Osteoblast (primary cell): ENCODE measurements around the gene SF3B2. TPM values are rescaled to one million over a fixed set of nuclear protein-coding genes. Genes with fewer than 3 reads are reported as not detected.

Experiments used
- DNase-seq: peaks from one replicate; pipeline ENCODE4 v3.0.0; 2011; ENCODE audit warnings: low spot score, mixed read lengths; ENCODE audit not compliant: insufficient read length; ENCODE audit errors: missing footprints
- H2AFZ ChIP-seq: 2 replicates; pipeline ENCODE4 v1.6.0; 2011; ENCODE audit warnings: mild to moderate bottlenecking, low read length
- H3K27ac ChIP-seq: 2 replicates; pipeline ENCODE4 v1.5.1; 2011; ENCODE audit warnings: mild to moderate bottlenecking, low read depth, low read length, moderate library complexity
- H3K27me3 ChIP-seq: 2 replicates; pipeline ENCODE4 v1.6.0; 2012; ENCODE audit warnings: mild to moderate bottlenecking, control low read depth, inconsistent platforms, low read length, moderate library complexity; ENCODE audit not compliant: insufficient read depth
- H3K36me3 ChIP-seq: 2 replicates; pipeline ENCODE4 v1.5.1; 2011; ENCODE audit warnings: mild to moderate bottlenecking, low read length, control low read depth, moderate library complexity; ENCODE audit not compliant: insufficient read depth
- H3K4me1 ChIP-seq: 2 replicates; pipeline ENCODE4 v1.5.1; 2011; ENCODE audit warnings: mild to moderate bottlenecking, low read length, control low read depth, moderate library complexity; ENCODE audit not compliant: insufficient read depth
- H3K4me2 ChIP-seq: 2 replicates; pipeline ENCODE4 v1.6.0; 2011; ENCODE audit warnings: mild to moderate bottlenecking, low read length; ENCODE audit not compliant: insufficient read depth
- H3K4me3 ChIP-seq: fragments of 200-600 bp; sonication (generic); 3 replicates; pipeline ENCODE4 v1.5.1; 2012; ENCODE audit warnings: mild to moderate bottlenecking, low read length, inconsistent platforms; ENCODE audit not compliant: insufficient read depth
- H3K79me2 ChIP-seq: 2 replicates; pipeline ENCODE4 v1.6.0; 2012; ENCODE audit warnings: mild to moderate bottlenecking, low read length, control low read depth, inconsistent platforms; ENCODE audit not compliant: insufficient read depth
- H3K9me3 ChIP-seq: 2 replicates; pipeline ENCODE4 v1.5.1; 2011; ENCODE audit warnings: low read depth, low read length, control low read depth
- H4K20me1 ChIP-seq: 2 replicates; pipeline ENCODE4 v1.6.0; 2012; ENCODE audit warnings: mild to moderate bottlenecking, low read length, control low read depth; ENCODE audit not compliant: insufficient read depth
- total RNA-seq: library from RNA; depleted of rRNA; stranded (reverse); fragments of >200 nt; gene quantifications from 2 replicates; pipeline ENCODE4 v1.2.3, GENCODE V29; 2012
- TF ChIP-seq, protein P1 (sequence below): IDR thresholded peaks from 2 replicates; pipeline ENCODE4 v1.5.1; 2011; ENCODE audit warnings: mild to moderate bottlenecking, low read depth, low read length, moderate library complexity; ENCODE audit errors: extremely low read depth

The SF3B2 gene
- total RNA-seq, 1 donor = 164 TPM

DNA sequence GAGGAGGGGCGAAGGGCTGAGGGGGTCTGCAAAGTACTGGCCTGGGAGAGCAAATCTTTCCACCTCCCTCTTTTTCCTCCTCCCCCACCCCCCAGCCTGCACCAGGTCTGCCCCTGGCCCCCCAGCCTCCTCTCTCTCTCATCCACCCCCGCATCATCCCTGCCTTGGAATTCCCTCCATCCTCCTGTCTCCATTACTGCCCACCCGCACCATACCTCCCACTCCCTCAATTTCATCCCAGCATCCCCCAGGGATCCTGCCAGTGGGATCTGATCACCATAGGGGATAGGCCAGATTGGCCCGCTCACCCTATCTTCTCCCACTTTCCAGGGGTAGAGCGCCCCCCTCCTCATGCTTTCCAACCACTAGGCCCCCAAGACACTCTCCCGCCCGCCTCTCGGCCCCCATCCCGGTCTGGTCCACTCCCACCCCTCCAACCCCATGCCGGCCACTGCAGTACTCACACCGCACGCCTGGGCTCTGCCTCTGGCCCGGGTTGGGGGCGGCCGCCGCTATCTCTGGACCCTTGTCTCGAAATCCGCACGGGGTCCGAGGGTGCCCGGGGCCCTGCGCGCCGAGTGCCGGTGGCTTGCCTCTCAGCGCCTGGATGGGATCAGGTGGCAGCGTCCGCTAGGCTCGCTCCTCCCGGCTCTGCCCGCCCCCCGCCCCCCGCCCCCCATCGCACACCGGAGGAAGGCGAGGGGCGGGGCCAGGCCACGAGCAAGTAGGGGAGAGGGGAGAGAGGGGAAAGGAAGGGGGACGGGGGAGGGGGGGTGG lies 3.4 kb upstream of the SF3B2 start, which contains the start of gene GAL3ST3:
GAL3ST3 (minus strand) TSS at position 615 of the 777 bp plus-strand sequence. CDS start 3,746 bp downstream, outside the sequence.
- no peak within 1 kb of the TSS for H3K27ac ChIP-seq
- H3K9me3 ChIP-seq = no peaks in the 10 kb centered on the region
- H3K27me3 ChIP-seq = peaks cover 16% of the 10 kb centered on the region
- peaks cover 13% of the 10 kb centered on the region for H3K4me1 ChIP-seq
- peaks cover 4% of the 10 kb centered on the region for H3K36me3 ChIP-seq
- TF ChIP-seq, protein P1, sequence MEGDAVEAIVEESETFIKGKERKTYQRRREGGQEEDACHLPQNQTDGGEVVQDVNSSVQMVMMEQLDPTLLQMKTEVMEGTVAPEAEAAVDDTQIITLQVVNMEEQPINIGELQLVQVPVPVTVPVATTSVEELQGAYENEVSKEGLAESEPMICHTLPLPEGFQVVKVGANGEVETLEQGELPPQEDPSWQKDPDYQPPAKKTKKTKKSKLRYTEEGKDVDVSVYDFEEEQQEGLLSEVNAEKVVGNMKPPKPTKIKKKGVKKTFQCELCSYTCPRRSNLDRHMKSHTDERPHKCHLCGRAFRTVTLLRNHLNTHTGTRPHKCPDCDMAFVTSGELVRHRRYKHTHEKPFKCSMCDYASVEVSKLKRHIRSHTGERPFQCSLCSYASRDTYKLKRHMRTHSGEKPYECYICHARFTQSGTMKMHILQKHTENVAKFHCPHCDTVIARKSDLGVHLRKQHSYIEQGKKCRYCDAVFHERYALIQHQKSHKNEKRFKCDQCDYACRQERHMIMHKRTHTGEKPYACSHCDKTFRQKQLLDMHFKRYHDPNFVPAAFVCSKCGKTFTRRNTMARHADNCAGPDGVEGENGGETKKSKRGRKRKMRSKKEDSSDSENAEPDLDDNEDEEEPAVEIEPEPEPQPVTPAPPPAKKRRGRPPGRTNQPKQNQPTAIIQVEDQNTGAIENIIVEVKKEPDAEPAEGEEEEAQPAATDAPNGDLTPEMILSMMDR = no peak
- H3K79me2 ChIP-seq = peaks cover 17% of the 10 kb centered on the region
- peaks cover 4% of the 10 kb centered on the region for H4K20me1 ChIP-seq
- no peak within 1 kb of the TSS for H3K4me3 ChIP-seq
- H3K4me2 ChIP-seq = no peak within 1 kb of the TSS
- no peak within 1 kb of the TSS for H2AFZ ChIP-seq
- DNase-seq = peak; percentile 86

DNA sequence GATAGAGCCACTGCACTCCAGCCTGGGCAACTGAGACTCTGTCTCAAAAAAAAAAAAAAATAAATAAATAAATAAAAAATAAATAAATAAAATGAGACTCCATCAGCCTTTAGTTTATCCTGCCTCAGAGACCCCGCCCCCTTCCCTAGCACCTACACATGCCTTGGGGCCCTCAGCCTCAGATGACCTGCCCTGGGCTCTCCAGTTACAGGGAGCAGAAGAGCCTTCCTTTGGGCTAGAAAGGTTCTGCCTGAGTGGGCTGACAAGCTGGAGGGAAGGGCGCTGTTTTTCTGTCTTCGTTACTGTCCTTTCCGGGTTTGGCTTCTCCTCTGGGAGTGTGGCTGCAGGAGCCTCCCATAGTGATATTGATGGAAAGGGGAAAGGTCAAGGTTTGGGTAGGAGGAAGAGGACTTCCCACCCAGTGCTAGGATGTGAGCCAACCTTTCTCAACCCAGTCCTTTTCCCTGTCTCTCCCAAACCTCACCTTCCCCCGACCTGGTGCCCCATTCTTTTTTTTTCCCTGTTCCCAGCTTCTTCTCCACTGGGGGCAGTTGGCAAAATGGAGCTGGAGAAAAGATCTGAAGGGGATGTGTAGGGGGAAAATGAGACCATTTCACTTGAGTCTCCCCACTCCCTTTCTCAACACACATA lies 1.5 kb upstream of the SF3B2 start:
- Histone ChIP-seq H3K9me3 (no peaks in the 10 kb centered on the region), H2AFZ (peak overlapping the region; percentile 92), H3K4me2 (peak overlapping the region; percentile 100), H3K79me2 (peaks cover 32% of the 10 kb centered on the region), H3K36me3 (peaks cover 18% of the 10 kb centered on the region), H3K27ac (no peak overlapping the region), H3K4me3 (no peak overlapping the region), H3K4me1 (peaks cover 13% of the 10 kb centered on the region), H4K20me1 (peaks cover 10% of the 10 kb centered on the region), H3K27me3 (peaks cover 16% of the 10 kb centered on the region)
- DNase-seq = peak; percentile 79
- TF ChIP-seq, protein P1 = peak; percentile 11

DNA sequence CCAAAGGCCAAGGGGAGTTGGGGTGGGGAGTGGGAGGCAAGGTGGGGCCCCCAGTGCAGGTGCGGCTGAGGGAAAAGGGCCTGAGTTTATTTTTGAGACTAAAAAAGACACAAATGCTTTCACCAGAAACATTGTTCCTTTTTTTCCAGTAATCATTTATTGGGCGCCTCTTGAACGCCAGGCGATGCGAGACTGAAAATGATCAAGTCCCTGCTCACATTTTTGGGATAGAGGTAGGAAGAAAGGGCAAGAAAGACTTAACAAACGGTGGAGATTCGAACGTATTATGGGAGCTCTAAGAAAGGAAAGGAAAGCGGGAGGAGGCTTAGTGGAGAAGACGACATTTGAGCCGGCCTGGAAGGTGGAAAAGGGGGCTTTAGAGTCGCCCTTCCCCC lies 796 bp upstream of the SF3B2 start:
- Histone ChIP-seq H2AFZ (peak overlapping the region; percentile 92), H3K27me3 (peaks cover 16% of the 10 kb centered on the region), H4K20me1 (peaks cover 10% of the 10 kb centered on the region), H3K4me1 (peaks cover 16% of the 10 kb centered on the region), H3K79me2 (peaks cover 33% of the 10 kb centered on the region), H3K4me2 (peak overlapping the region; percentile 100), H3K36me3 (peaks cover 24% of the 10 kb centered on the region), H3K9me3 (no peaks in the 10 kb centered on the region), H3K27ac (peak overlapping the region; percentile 91), H3K4me3 (peak overlapping the region; percentile 99)
- TF ChIP-seq, protein P1 = no peak
- peak; percentile 53 for DNase-seq

DNA sequence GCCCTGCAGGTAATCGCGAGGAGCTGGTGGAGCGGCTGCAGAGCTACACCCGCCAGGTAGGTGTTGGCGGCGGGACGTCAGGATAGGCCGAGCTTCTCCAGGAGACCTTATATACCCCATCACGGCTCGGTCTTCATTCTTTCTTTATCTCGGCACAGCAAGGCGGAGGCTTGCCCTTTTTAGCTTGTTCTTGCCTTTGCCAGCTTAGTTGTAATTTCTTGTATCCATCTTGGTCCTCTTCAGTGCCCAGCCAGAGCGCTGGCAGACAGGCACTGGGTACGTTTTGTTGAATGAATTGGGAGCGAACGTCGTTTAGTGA lies 459 bp downstream of the SF3B2 start:
- H3K4me2 ChIP-seq = peak overlapping the region; percentile 100
- peaks cover 10% of the 10 kb centered on the region for H4K20me1 ChIP-seq
- peaks cover 42% of the 10 kb centered on the region for H3K79me2 ChIP-seq
- H3K9me3 ChIP-seq = no peaks in the 10 kb centered on the region
- H3K4me3 ChIP-seq = peak overlapping the region; percentile 99
- peak overlapping the region; percentile 91 for H3K27ac ChIP-seq
- H3K4me1 ChIP-seq = peaks cover 16% of the 10 kb centered on the region
- peaks cover 37% of the 10 kb centered on the region for H3K36me3 ChIP-seq
- TF ChIP-seq, protein P1 = no peak
- peak overlapping the region; percentile 92 for H2AFZ ChIP-seq
- peaks cover 16% of the 10 kb centered on the region for H3K27me3 ChIP-seq
- peak; percentile 46 for DNase-seq
